Measurements from ENCODE around the gene B9D1.

B9D1 gene

DNA sequence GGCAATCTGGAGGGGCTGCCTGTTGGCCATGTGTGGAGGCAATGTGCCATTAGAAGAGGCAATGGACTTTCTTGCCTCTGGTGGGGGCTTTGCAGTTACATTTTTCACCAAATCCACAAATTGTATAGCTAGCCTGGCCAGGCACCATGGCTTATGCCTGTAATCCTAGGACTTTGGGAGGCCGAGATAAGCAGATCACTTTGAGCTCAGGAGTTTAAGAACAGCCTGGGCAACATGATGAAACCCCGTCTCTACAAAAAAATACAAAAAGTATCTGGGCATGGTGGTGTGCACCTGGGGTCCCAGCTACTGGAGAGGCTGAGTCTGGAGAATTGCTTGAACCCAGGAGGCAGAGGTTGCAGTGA is 45.8 kb upstream of the B9D1 start:
- H3K4me2 ChIP-seq (ENCODE audit: low read depth, low read length), result no peak overlapping the region
- H3K9ac ChIP-seq (ENCODE audit: low read length), result no peak overlapping the region
- no peak overlapping the region for H3K4me3 ChIP-seq (ENCODE audit: low read length)
- H3K36me3 ChIP-seq (replicated peaks; ENCODE audit: insufficient read depth, low read length), result no peaks in the 10 kb centered on the region
- no peaks in the 10 kb centered on the region for H3K4me1 ChIP-seq (ENCODE audit: low read length)
- H2AFZ ChIP-seq (ENCODE audit: low read length), result no peak overlapping the region
- DNase-seq, result no peak
- H3K9me2 ChIP-seq (replicated peaks; ENCODE audit: insufficient read depth, low read length), result no peaks in the 10 kb centered on the region
- H3K79me2 ChIP-seq (ENCODE audit: low read length), result no peaks in the 10 kb centered on the region
- no peak overlapping the region for H3K27ac ChIP-seq (ENCODE audit: low read length)
- no peaks in the 10 kb centered on the region for H3K9me3 ChIP-seq (replicated peaks; ENCODE audit: insufficient read depth, low read length)
- no peaks in the 10 kb centered on the region for H3K27me3 ChIP-seq (replicated peaks; ENCODE audit: insufficient read depth, low read length)
- TF ChIP-seq, protein P1, sequence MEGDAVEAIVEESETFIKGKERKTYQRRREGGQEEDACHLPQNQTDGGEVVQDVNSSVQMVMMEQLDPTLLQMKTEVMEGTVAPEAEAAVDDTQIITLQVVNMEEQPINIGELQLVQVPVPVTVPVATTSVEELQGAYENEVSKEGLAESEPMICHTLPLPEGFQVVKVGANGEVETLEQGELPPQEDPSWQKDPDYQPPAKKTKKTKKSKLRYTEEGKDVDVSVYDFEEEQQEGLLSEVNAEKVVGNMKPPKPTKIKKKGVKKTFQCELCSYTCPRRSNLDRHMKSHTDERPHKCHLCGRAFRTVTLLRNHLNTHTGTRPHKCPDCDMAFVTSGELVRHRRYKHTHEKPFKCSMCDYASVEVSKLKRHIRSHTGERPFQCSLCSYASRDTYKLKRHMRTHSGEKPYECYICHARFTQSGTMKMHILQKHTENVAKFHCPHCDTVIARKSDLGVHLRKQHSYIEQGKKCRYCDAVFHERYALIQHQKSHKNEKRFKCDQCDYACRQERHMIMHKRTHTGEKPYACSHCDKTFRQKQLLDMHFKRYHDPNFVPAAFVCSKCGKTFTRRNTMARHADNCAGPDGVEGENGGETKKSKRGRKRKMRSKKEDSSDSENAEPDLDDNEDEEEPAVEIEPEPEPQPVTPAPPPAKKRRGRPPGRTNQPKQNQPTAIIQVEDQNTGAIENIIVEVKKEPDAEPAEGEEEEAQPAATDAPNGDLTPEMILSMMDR (IDR thresholded peaks at IDR 0.05; ENCODE audit: low read length), result no peak
- TF ChIP-seq EZH2 (optimal IDR thresholded peaks at IDR 0.05; ENCODE audit: low read depth, low read length) (no peak), EZH2phosphoT487 (IDR thresholded peaks at IDR 0.05; ENCODE audit: low read length) (no peak)
- no peaks in the 10 kb centered on the region for H4K20me1 ChIP-seq (ENCODE audit: insufficient read depth, low read length)
- H3F3A ChIP-seq (ENCODE audit: insufficient read depth, low read length), result no peaks in the 10 kb centered on the region

DNA sequence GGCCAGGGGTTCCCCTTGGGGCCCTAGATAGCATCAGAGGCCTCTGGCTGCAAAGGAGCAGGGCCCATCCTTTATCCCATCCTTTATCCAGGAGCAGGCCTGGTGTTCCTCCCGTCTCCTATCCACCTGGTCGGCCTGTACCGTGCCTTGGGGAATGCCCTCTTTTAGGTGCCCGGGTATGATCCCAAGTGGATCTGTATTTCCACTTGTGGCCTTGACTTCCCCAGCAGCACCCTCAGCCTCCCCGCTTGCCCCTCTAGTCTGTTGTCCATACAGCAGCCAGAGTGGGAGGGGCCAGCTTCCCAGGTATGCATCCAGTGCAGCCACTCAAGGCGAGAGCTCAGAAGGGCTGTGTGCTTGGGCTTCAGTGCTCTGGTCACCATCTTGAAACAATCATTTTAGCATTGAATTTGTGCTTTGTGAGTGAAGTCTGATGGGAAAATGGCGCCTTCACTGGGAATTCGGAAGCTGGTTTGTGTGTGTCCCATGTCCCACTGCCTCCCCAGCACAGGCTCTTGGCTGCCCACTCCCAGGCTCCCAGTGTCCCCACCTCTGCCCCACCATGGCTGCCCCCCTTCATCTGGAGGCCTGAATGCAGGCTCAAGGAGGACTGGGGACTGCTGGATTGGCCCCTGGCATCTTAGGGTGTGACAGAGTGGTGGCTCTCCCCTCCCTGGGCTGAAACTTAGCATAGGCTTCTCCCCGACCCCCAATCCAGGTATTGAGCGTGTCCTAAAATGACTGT is 45.2 kb upstream of the B9D1 start:
- Histone ChIP-seq H3K9me3 (replicated peaks; ENCODE audit: insufficient read depth, low read length) (no peaks in the 10 kb centered on the region), H3K27ac (ENCODE audit: low read length) (no peak overlapping the region), H3K36me3 (replicated peaks; ENCODE audit: insufficient read depth, low read length) (no peaks in the 10 kb centered on the region), H2AFZ (ENCODE audit: low read length) (no peak overlapping the region), H4K20me1 (ENCODE audit: insufficient read depth, low read length) (no peaks in the 10 kb centered on the region), H3K9me2 (replicated peaks; ENCODE audit: insufficient read depth, low read length) (no peaks in the 10 kb centered on the region), H3K4me1 (ENCODE audit: low read length) (no peaks in the 10 kb centered on the region), H3F3A (ENCODE audit: insufficient read depth, low read length) (no peaks in the 10 kb centered on the region), H3K4me2 (ENCODE audit: low read depth, low read length) (no peak overlapping the region), H3K9ac (ENCODE audit: low read length) (no peak overlapping the region), H3K27me3 (replicated peaks; ENCODE audit: insufficient read depth, low read length) (no peaks in the 10 kb centered on the region), H3K4me3 (ENCODE audit: low read length) (no peak overlapping the region), H3K79me2 (ENCODE audit: low read length) (no peaks in the 10 kb centered on the region)
- no peak for TF ChIP-seq EZH2 (optimal IDR thresholded peaks at IDR 0.05; ENCODE audit: low read depth, low read length)
- no peak for TF ChIP-seq EZH2phosphoT487 (IDR thresholded peaks at IDR 0.05; ENCODE audit: low read length)
- TF ChIP-seq, protein P1 (IDR thresholded peaks at IDR 0.05; ENCODE audit: low read length), result no peak
- DNase-seq, result no peak

DNA sequence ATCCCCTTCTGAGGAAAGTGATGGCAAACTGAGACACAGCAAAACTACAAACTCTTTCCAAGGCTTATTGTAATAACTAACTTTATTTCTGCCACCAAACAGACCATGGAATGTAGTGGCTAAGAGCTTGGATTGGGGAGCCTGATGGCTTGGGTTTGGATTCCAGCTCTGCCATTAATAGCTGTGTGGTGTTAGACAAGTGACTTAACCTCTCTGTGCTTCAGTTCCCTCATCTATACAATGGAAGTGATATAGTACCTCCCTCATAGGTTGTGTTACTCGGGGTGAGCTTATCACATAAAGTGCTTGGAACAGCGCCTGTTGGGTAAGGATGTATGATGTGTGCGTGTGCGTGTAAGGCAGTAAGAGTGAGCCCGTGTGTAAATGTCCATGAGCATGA is 42.6 kb upstream of the B9D1 start:
- Histone ChIP-seq H3K4me2 (ENCODE audit: low read depth, low read length) (no peak overlapping the region), H3K4me1 (ENCODE audit: low read length) (no peaks in the 10 kb centered on the region), H4K20me1 (ENCODE audit: insufficient read depth, low read length) (no peaks in the 10 kb centered on the region), H3K9me3 (replicated peaks; ENCODE audit: insufficient read depth, low read length) (no peaks in the 10 kb centered on the region), H2AFZ (ENCODE audit: low read length) (no peak overlapping the region), H3K27ac (ENCODE audit: low read length) (no peak overlapping the region), H3K36me3 (replicated peaks; ENCODE audit: insufficient read depth, low read length) (no peaks in the 10 kb centered on the region), H3F3A (ENCODE audit: insufficient read depth, low read length) (no peaks in the 10 kb centered on the region), H3K9me2 (replicated peaks; ENCODE audit: insufficient read depth, low read length) (no peaks in the 10 kb centered on the region), H3K4me3 (ENCODE audit: low read length) (no peak overlapping the region), H3K9ac (ENCODE audit: low read length) (no peak overlapping the region), H3K27me3 (replicated peaks; ENCODE audit: insufficient read depth, low read length) (no peaks in the 10 kb centered on the region), H3K79me2 (ENCODE audit: low read length) (no peaks in the 10 kb centered on the region)
- no peak for DNase-seq
- TF ChIP-seq, protein P1 (IDR thresholded peaks at IDR 0.05; ENCODE audit: low read length), result no peak
- TF ChIP-seq EZH2 (optimal IDR thresholded peaks at IDR 0.05; ENCODE audit: low read depth, low read length) (no peak), EZH2phosphoT487 (IDR thresholded peaks at IDR 0.05; ENCODE audit: low read length) (no peak)

Measured in MM.1S (cell line).